Trophoblast cell (in vitro differentiated cells and primary cell): ENCODE measurements around the gene JSRP1.
A peak's percentile ranks its signal among the peaks of the same experiment; 100 is the strongest.

Source experiments
- DNase-seq, 2 donors: peaks; one replicate each; pipeline ENCODE4 v3.0.0-alpha.2; 2016
- H2AFZ ChIP-seq: 2 replicates; pipeline ENCODE4 v1.6.1; 2013; ENCODE audit warnings: low read length, moderate library complexity, mild to moderate bottlenecking; ENCODE audit not compliant: insufficient read depth, poor library complexity
- H2AK5ac ChIP-seq: 2 replicates; pipeline ENCODE4 v1.6.1; 2013; ENCODE audit warnings: mild to moderate bottlenecking, low read length
- H2BK120ac ChIP-seq: 2 replicates; pipeline ENCODE4 v1.6.1; 2013; ENCODE audit warnings: low read length, mild to moderate bottlenecking, moderate library complexity; ENCODE audit not compliant: insufficient read depth, poor library complexity
- H2BK12ac ChIP-seq: 2 replicates; pipeline ENCODE4 v1.6.1; 2013; ENCODE audit warnings: mild to moderate bottlenecking, low read length, moderate library complexity
- H2BK5ac ChIP-seq: 2 replicates; pipeline ENCODE4 v1.6.1; 2013; ENCODE audit warnings: low read length, low read depth, moderate library complexity, mild to moderate bottlenecking; ENCODE audit not compliant: poor library complexity
- H3K14ac ChIP-seq: 2 replicates; pipeline ENCODE4 v1.6.1; 2013; ENCODE audit warnings: mild to moderate bottlenecking, low read length
- H3K18ac ChIP-seq: 2 replicates; pipeline ENCODE4 v1.6.1; 2013; ENCODE audit warnings: mild to moderate bottlenecking, low read length
- H3K23ac ChIP-seq: 2 replicates; pipeline ENCODE4 v1.6.1; 2013; ENCODE audit warnings: low read length
- H3K27ac ChIP-seq: 2 replicates; pipeline ENCODE4 v1.5.1; 2013; ENCODE audit warnings: low read depth, mild to moderate bottlenecking, inconsistent platforms, low read length, moderate library complexity
- H3K27me3 ChIP-seq: 2 replicates; pipeline ENCODE4 v1.6.1; 2013; ENCODE audit warnings: inconsistent platforms, mild to moderate bottlenecking, low read length, moderate library complexity; ENCODE audit not compliant: insufficient read depth
- H3K36me3 ChIP-seq, 2 experiments: 1 replicate in 1 of 2; 2 replicates in 1 of 2; pipeline ENCODE4 v1.6.1; 2013; ENCODE audit warnings: low read length in 2 of 2, mild to moderate bottlenecking in 2 of 2, moderate library complexity in 1 of 2; ENCODE audit not compliant: insufficient read depth in 2 of 2, control insufficient read depth in 1 of 2
- H3K4ac ChIP-seq: 2 replicates; pipeline ENCODE4 v1.6.1; 2013; ENCODE audit warnings: low read depth, mild to moderate bottlenecking, low read length, moderate library complexity
- H3K4me1 ChIP-seq, 2 experiments: 1 replicate in 1 of 2; 2 replicates in 1 of 2; pipeline ENCODE4 v1.6.1; 2013; ENCODE audit warnings: low read length in 2 of 2, mild to moderate bottlenecking in 2 of 2, moderate library complexity in 1 of 2; ENCODE audit not compliant: insufficient read depth in 2 of 2, control insufficient read depth in 1 of 2
- H3K4me2 ChIP-seq: 2 replicates; pipeline ENCODE4 v1.6.1; 2013; ENCODE audit warnings: inconsistent platforms, mild to moderate bottlenecking, low read length, moderate library complexity
- H3K4me3 ChIP-seq: 2 replicates; pipeline ENCODE4 v1.5.1; 2013; ENCODE audit warnings: mild to moderate bottlenecking, low read depth, low read length, inconsistent platforms
- H3K79me1 ChIP-seq: one replicate; pipeline ENCODE4 v1.6.1; 2013; ENCODE audit warnings: low read length
- H3K79me2 ChIP-seq: 2 replicates; pipeline ENCODE4 v1.6.1; 2013; ENCODE audit warnings: low read length, mild to moderate bottlenecking; ENCODE audit not compliant: control insufficient read depth, insufficient read depth, poor library complexity
- H3K9ac ChIP-seq: 2 replicates; pipeline ENCODE4 v1.6.1; 2013; ENCODE audit warnings: mild to moderate bottlenecking, low read length
- H3K9me3 ChIP-seq: 2 replicates; pipeline ENCODE4 v1.6.1; 2013; ENCODE audit warnings: low read depth, mild to moderate bottlenecking, control low read depth, inconsistent platforms, low read length; ENCODE audit not compliant: insufficient read depth
- H4K12ac ChIP-seq: 2 replicates; pipeline ENCODE4 v1.6.1; 2013; ENCODE audit warnings: low read depth, mild to moderate bottlenecking, low read length, moderate library complexity
- H4K8ac ChIP-seq: 2 replicates; pipeline ENCODE4 v1.6.1; 2013; ENCODE audit warnings: low read depth, mild to moderate bottlenecking, low read length, moderate library complexity
- H4K91ac ChIP-seq: one replicate; pipeline ENCODE4 v1.6.1; 2013; ENCODE audit warnings: low read depth, mild to moderate bottlenecking, low read length, moderate library complexity
- WGBS: extraction: QIAGEN DNeasy Blood & Tissue Kit; methylation state at CpG from one replicate; pipeline ENCODE4 v1.1.7; 2013; ENCODE audit warnings: missing lambda C conversion rate; ENCODE audit not compliant: insufficient read length, insufficient coverage; ENCODE audit errors: extremely low coverage; 5-methylcytosine and 5-hydroxymethylcytosine counted together

JSRP1 gene

GRCh38 chr19:2221918-2222317 is 34.3 kb downstream of the JSRP1 start:
- no peak for DNase-seq
- Histone ChIP-seq H3K4me1 (no peaks in the 10 kb centered on the region), H2AFZ (no peak overlapping the region), H3K23ac (no peak overlapping the region), H3K79me2 (no peaks in the 10 kb centered on the region), H3K9me3 (peaks cover 5% of the 10 kb centered on the region), H2AK5ac (no peak overlapping the region), H3K4ac (no peak overlapping the region), H3K79me1 (no peaks in the 10 kb centered on the region), H3K18ac (no peak overlapping the region), H4K91ac (no peak overlapping the region), H3K9ac (no peak overlapping the region), H3K14ac (no peak overlapping the region), H4K12ac (no peak overlapping the region), H4K8ac (no peak overlapping the region), H3K4me2 (no peak overlapping the region), H2BK5ac (no peak overlapping the region), H2BK120ac (no peak overlapping the region), H2BK12ac (no peak overlapping the region), H3K36me3 (peaks cover 72 to 73% of the 10 kb centered on the region in 2 experiments), H3K27ac (no peak overlapping the region), H3K27me3 (no peaks in the 10 kb centered on the region), H3K4me3 (no peak overlapping the region)
- no CpG with 5 or more reads among the region's 20 CpGs for WGBS

GRCh38 chr19:2221250-2221831 is 34.9 kb downstream of the JSRP1 start:
- Histone ChIP-seq H4K91ac (no peak overlapping the region), H3K79me2 (no peaks in the 10 kb centered on the region), H2BK5ac (no peak overlapping the region), H2BK120ac (no peak overlapping the region), H3K27ac (no peak overlapping the region), H3K18ac (no peak overlapping the region), H3K4me3 (no peak overlapping the region), H3K23ac (no peak overlapping the region), H3K4me1 (no peaks in the 10 kb centered on the region), H3K4me2 (no peak overlapping the region), H3K79me1 (no peaks in the 10 kb centered on the region), H3K4ac (no peak overlapping the region), H2AK5ac (no peak overlapping the region), H4K8ac (no peak overlapping the region), H3K27me3 (no peaks in the 10 kb centered on the region), H4K12ac (no peak overlapping the region), H3K9ac (no peak overlapping the region), H3K36me3 (peaks cover 72 to 73% of the 10 kb centered on the region in 2 experiments), H2AFZ (no peak overlapping the region), H2BK12ac (no peak overlapping the region), H3K9me3 (peaks cover 5% of the 10 kb centered on the region), H3K14ac (no peak overlapping the region)
- no CpG with 5 or more reads among the region's 20 CpGs for WGBS
- DNase-seq: peak in 1 of 2 donors; percentile 46

DNA sequence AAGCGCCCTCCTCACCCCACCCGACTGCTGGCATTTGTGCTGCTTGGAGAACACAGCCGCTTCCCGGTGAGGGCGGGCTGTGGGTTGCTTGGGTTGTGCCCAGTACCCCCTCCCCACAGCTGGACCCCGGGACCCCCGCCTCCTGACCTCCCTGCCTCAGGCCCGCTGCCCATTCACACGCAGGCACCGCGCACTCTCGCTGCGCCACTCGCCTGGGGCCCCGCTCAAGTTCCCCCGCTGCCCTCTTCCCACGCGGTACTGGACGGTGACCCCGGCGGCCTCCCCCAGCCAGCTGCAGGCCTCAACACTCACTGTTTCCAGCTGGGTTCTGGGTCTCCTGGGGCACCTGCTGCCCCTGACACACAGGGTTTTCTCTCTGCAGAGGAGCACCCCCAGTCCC is 36.5 kb downstream of the JSRP1 start:
- Histone ChIP-seq H3K14ac (no peak overlapping the region), H4K12ac (no peak overlapping the region), H2BK5ac (no peak overlapping the region), H3K79me1 (no peaks in the 10 kb centered on the region), H3K23ac (no peak overlapping the region), H3K9ac (no peak overlapping the region), H3K36me3 (peaks cover 68 to 74% of the 10 kb centered on the region in 2 experiments), H2AFZ (no peak overlapping the region), H2AK5ac (no peak overlapping the region), H3K4me1 (no peaks in the 10 kb centered on the region), H3K4ac (no peak overlapping the region), H3K4me2 (no peak overlapping the region), H3K9me3 (peaks cover 2% of the 10 kb centered on the region), H3K27ac (no peak overlapping the region), H3K4me3 (no peak overlapping the region), H4K8ac (no peak overlapping the region), H4K91ac (no peak overlapping the region), H3K18ac (no peak overlapping the region), H2BK12ac (no peak overlapping the region), H3K79me2 (no peaks in the 10 kb centered on the region), H3K27me3 (no peaks in the 10 kb centered on the region), H2BK120ac (no peak overlapping the region)
- no peak for DNase-seq
- no CpG with 5 or more reads among the region's 21 CpGs for WGBS

- no peaks in the 10 kb centered on the region for H3K27me3 ChIP-seq
- H3K4me3 ChIP-seq: no peak overlapping the region
- no peak overlapping the region for H3K9ac ChIP-seq
- no peak overlapping the region for H3K4ac ChIP-seq
- WGBS: no CpG with 5 or more reads among the region's 22 CpGs
- no peaks in the 10 kb centered on the region for H3K9me3 ChIP-seq
- no peak overlapping the region for H2BK120ac ChIP-seq
- no peak overlapping the region for H3K4me2 ChIP-seq
- no peak overlapping the region for H2AK5ac ChIP-seq
- H2BK5ac ChIP-seq: no peak overlapping the region
- H2AFZ ChIP-seq: no peak overlapping the region
- no peaks in the 10 kb centered on the region for H3K79me1 ChIP-seq
- no peaks in the 10 kb centered on the region for H3K79me2 ChIP-seq
- H3K36me3 ChIP-seq: peaks cover 73 to 81% of the 10 kb centered on the region in 2 experiments
- no peak overlapping the region for H3K27ac ChIP-seq
- H3K4me1 ChIP-seq: no peaks in the 10 kb centered on the region
- no peak overlapping the region for H4K91ac ChIP-seq
- H3K18ac ChIP-seq: no peak overlapping the region
- no peak overlapping the region for H2BK12ac ChIP-seq
- no peak for DNase-seq
- no peak overlapping the region for H4K12ac ChIP-seq
- H4K8ac ChIP-seq: no peak overlapping the region
- no peak overlapping the region for H3K23ac ChIP-seq
- H3K14ac ChIP-seq: no peak overlapping the region
Observed at GRCh38 chr19:2217591-2217990, 38.6 kb downstream of the JSRP1 start.
